ENCODE results near the gene RNF150. TPM values are rescaled to one million over a fixed set of nuclear protein-coding genes. Genes with fewer than 3 reads are reported as not detected.

Gene RNF150
- total and polyA plus RNA-seq, 2 of the 8 experiments (the other 6 are each of a cell fraction or from before 2014, with no cell fraction given), result 3.4 to 4.8 TPM

- Histone ChIP-seq H2BK15ac (ENCODE audit: low read length) (no peak overlapping the region), H3K27ac (ENCODE audit: low read depth, low read length) (no peak overlapping the region), H3K56ac (replicated peaks; ENCODE audit: insufficient read length, low read depth, low read length) (peak overlapping the region; percentile 43), H3K9ac (replicated peaks in 1 of 4; ENCODE audit: extremely low read depth in 1 of 4, low read depth in 3 of 4, low read length in 3 of 4) (peak overlapping the region; percentile 68 to 91 (median 88)), H3K9me3 (ENCODE audit: insufficient read depth in 2 of 2, low read depth in 1 of 2, low read length in 1 of 2) (no peaks in the 10 kb centered on the region), H2BK12ac (ENCODE audit: low read depth, low read length) (peak overlapping the region; percentile 95), H4K91ac (replicated peaks; ENCODE audit: insufficient read length, low read length) (peak overlapping the region; percentile 76), H4K5ac (ENCODE audit: insufficient read length, low read depth, low read length) (no peak overlapping the region), H3K18ac (ENCODE audit: extremely low read depth, low read length) (peak overlapping the region; percentile 53; the same call in 1 of the 2 replicates), H4K20me1 (replicated peaks in 1 of 2; ENCODE audit: control insufficient read depth in 1 of 2, insufficient read depth in 2 of 2, low read length in 2 of 2) (peaks cover 0 to 2% of the 10 kb centered on the region in 2 experiments), H4K8ac (ENCODE audit: extremely low read depth, insufficient read depth, low read length) (peak overlapping the region; percentile 90), H2BK120ac (replicated peaks; ENCODE audit: low read depth, low read length) (no peak overlapping the region), H3K23me2 (ENCODE audit: low read depth, low read length) (peaks cover 10% of the 10 kb centered on the region), H2AK5ac (ENCODE audit: low read depth, low read length) (no peak overlapping the region), H3K14ac (ENCODE audit: insufficient read length) (no peak overlapping the region), H3K79me1 (ENCODE audit: low read depth, low read length) (no peaks in the 10 kb centered on the region), H3K4me2 (ENCODE audit: insufficient read depth in 1 of 2, low read depth in 2 of 2, low read length in 2 of 2) (peak overlapping the region; percentile 80 to 95), H3K23ac (ENCODE audit: insufficient read length) (no peak overlapping the region), H3K4ac (replicated peaks; ENCODE audit: insufficient read length, low read depth, low read length) (no peak overlapping the region), H3K4me3 (ENCODE audit: extremely low read depth in 1 of 4, insufficient read depth in 2 of 4, low read depth in 3 of 4, low read length in 4 of 4) (peak overlapping the region; percentile 78 to 87 (median 83)), H3K27me3 (replicated peaks in 1 of 4; ENCODE audit: control insufficient read depth in 3 of 4, extremely low read depth in 1 of 4, insufficient read depth in 3 of 4, low read length in 3 of 4) (peaks cover 0 to 16% (median 13%) of the 10 kb centered on the region in 4 experiments; a peak in 5 of 7 replicates), H2AFZ (ENCODE audit: low read length) (peak overlapping the region; percentile 66; the same call in 1 of the 2 replicates), H2BK20ac (ENCODE audit: low read length) (no peak overlapping the region), H2BK5ac (ENCODE audit: low read depth, low read length) (no peak overlapping the region; the same call in 1 of the 2 replicates), H3K79me2 (ENCODE audit: control insufficient read depth in 1 of 2, insufficient read depth in 2 of 2, low read length in 2 of 2) (no peaks in the 10 kb centered on the region), H3K4me1 (replicated peaks in 1 of 4; ENCODE audit: control insufficient read depth in 3 of 4, insufficient read depth in 4 of 4, low read length in 3 of 4) (peaks cover 0 to 7% (median 4%) of the 10 kb centered on the region in 4 experiments; a peak in 4 of 7 replicates), H3K36me3 (ENCODE audit: control insufficient read depth in 2 of 4, insufficient read depth in 4 of 4, low read length in 3 of 4) (no peaks in the 10 kb centered on the region)
- WGBS, 2 experiments (ENCODE audit: extremely low coverage in 1 of 2, insufficient coverage in 1 of 2, insufficient read length in 1 of 2, insufficient replicate concordance in 2 of 2, low coverage in 1 of 2, low lambda C conversion rate in 2 of 2, missing lambda C conversion rate in 1 of 2), result 2% methylated on average over 48 of the region's 64 CpGs; no CpG with 5 or more reads in 1 of the 2 experiments
- CTCF ChIA-PET (ENCODE audit: partially characterized antibody), result interaction anchor here (0.9 to 5.3 kb wide), 13 partner anchors 10 to 278 kb away, joined by 3 to 39 read pairs (median 8); no protein-coding TSS in a partner anchor
- FAIRE-seq (no peak), DNase-seq (ENCODE audit: low read depth in 1 of 2, low spot score in 2 of 2) (peak in 1 of 2 experiments; percentile 75)
- POLR2A ChIA-PET (ENCODE audit: partially characterized antibody), result interaction anchor here (1.1 to 1.6 kb wide), 2 partner anchors 248 to 758 kb away, joined by 3 read pairs; partner anchors contain the start of gene SCOC
- TF ChIP-seq TCF12 (IDR thresholded peaks at IDR 0.05; ENCODE audit: low read depth, low read length) (no peak), TAF7 (optimal IDR thresholded peaks at IDR 0.05; ENCODE audit: borderline replicate concordance, low read depth, low read length) (no peak), JUND (IDR thresholded peaks at IDR 0.05; ENCODE audit: low read length) (no peak), SIRT6 (IDR thresholded peaks at IDR 0.05; ENCODE audit: low read length) (no peak), ZNF274 (IDR thresholded peaks at IDR 0.05; ENCODE audit: borderline replicate concordance, extremely low read depth, low read length) (no peak), SAP30 (IDR thresholded peaks at IDR 0.05; ENCODE audit: insufficient read depth, insufficient replicate concordance, low read length) (peak; percentile 37), KDM1A (IDR thresholded peaks at IDR 0.05; ENCODE audit: borderline replicate concordance, low read length) (no peak), EZH2 (IDR thresholded peaks at IDR 0.05; ENCODE audit: low read depth, low read length, severe bottlenecking) (peak; percentile 24), BACH1 (IDR thresholded peaks at IDR 0.05; ENCODE audit: low read length) (no peak), E2F6 (IDR thresholded peaks at IDR 0.05) (0 out of 2 replicates have a peak, but pooled peaks have one; percentile 27)
- TF ChIP-seq, protein P1, sequence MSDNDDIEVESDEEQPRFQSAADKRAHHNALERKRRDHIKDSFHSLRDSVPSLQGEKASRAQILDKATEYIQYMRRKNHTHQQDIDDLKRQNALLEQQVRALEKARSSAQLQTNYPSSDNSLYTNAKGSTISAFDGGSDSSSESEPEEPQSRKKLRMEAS (IDR thresholded peaks at IDR 0.05), result peak; percentile 28; the same call in 1 of the 2 replicates
Observed at GRCh38 chr4:141132072-141132708, 1.1 kb downstream of the RNF150 start.

Measured in H1 (cell line).